HepG2 (cell line): Measurements from ENCODE around the gene NDUFV1. TPM values are rescaled to one million over a fixed set of nuclear protein-coding genes. Genes with fewer than 3 reads are reported as not detected.

Experiments used
- ARNTL ChIP-seq: sonication (generic); formaldehyde crosslinking; IDR thresholded peaks from 2 replicates; pipeline ENCODE4 v1.4.0; 2020; ENCODE audit warnings: mild to moderate bottlenecking, missing genetic modification reagents
- CBX1 ChIP-seq: IDR thresholded peaks from one replicate; pipeline ENCODE4 v1.6.1; 2016; ENCODE audit warnings: antibody characterized with exemption, low read depth
- FOXP1 ChIP-seq, 2 experiments: fragments of 450-650 bp in 1 of 2; IDR thresholded peaks; 2 replicates each; pipeline ENCODE4 v1.6.1; 2017 to 2018; ENCODE audit warnings: antibody characterized with exemption in 1 of 2
- HMG20B ChIP-seq: conservative IDR thresholded peaks from 2 replicates; pipeline ENCODE4 v1.6.1; 2016; ENCODE audit warnings: missing genetic modification reagents, missing compliant biosample characterization
- SAFB2 ChIP-seq: sonication (generic); formaldehyde crosslinking; IDR thresholded peaks from 2 replicates; pipeline ENCODE4 v1.5.1; 2020; ENCODE audit warnings: missing genetic modification reagents, low read depth, mild to moderate bottlenecking, borderline replicate concordance
- TBP ChIP-seq: sonication (generic); formaldehyde crosslinking; IDR thresholded peaks from 2 replicates; pipeline ENCODE4 v1.5.0; 2020; ENCODE audit warnings: missing genetic modification reagents
- ZBTB1 ChIP-seq: sonication (generic); formaldehyde crosslinking; IDR thresholded peaks from 2 replicates; pipeline ENCODE4 v1.4.0; 2020; ENCODE audit warnings: missing genetic modification reagents, borderline replicate concordance
- ZNF180 ChIP-seq: sonication (generic); formaldehyde crosslinking; IDR thresholded peaks from 2 replicates; pipeline ENCODE4 v1.4.0; 2020; ENCODE audit warnings: low read depth, missing genetic modification reagents, borderline replicate concordance
- ZNF296 ChIP-seq: sonication (generic); formaldehyde crosslinking; conservative IDR thresholded peaks from 2 replicates; pipeline ENCODE4 v1.5.0; 2020; ENCODE audit warnings: mild to moderate bottlenecking, missing genetic modification reagents
- ZNF724P ChIP-seq: sonication (generic); formaldehyde crosslinking; IDR thresholded peaks from 2 replicates; pipeline ENCODE4 v1.8.0; 2022; ENCODE audit warnings: missing genetic modification reagents, borderline replicate concordance
- ZNF879 ChIP-seq: sonication (generic); formaldehyde crosslinking; IDR thresholded peaks from 2 replicates; pipeline ENCODE4 v1.8.1; 2023; ENCODE audit warnings: missing genetic modification reagents
- polyA plus RNA-seq, 8 experiments: library from polyadenylated mRNA; depleted of rRNA in 3 of 8; stranded (reverse) in 7 of 8; unstranded in 1 of 8; fragments of >200 nt; fragmentation: Illumina TruSeq in 4 of 8; extraction: Trizol in 4 of 8; gene quantifications; 2 replicates each; pipeline versions ENCODE4 v1.2.1 to v1.2.3, GENCODE V29; 2011 to 2016; ENCODE audit warnings: low read depth in 4 of 8, missing spikeins in 1 of 8, mixed read lengths in 1 of 8; ENCODE audit not compliant: insufficient read depth in 1 of 8
- total RNA-seq, 5 experiments: library from RNA; depleted of rRNA; stranded (reverse); fragments of >200 nt; fragmentation: Illumina TruSeq; extraction: Trizol; gene quantifications; 2 replicates each; pipeline ENCODE4 v1.2.3, GENCODE V29; 2016; ENCODE audit warnings: low read depth in 1 of 5
- TF ChIP-seq, protein P1 (sequence below): sonication (generic); formaldehyde crosslinking; IDR thresholded peaks from 2 replicates; pipeline ENCODE4 v1.5.1; 2020; ENCODE audit warnings: missing genetic modification reagents, mild to moderate bottlenecking, borderline replicate concordance
- TF ChIP-seq, protein P2 (sequence below): sonication (generic); formaldehyde crosslinking; IDR thresholded peaks from 2 replicates; pipeline ENCODE4 v1.4.0; 2020; ENCODE audit warnings: missing genetic modification reagents, mild to moderate bottlenecking, borderline replicate concordance
- TF ChIP-seq, protein P3 (sequence below): sonication (generic); formaldehyde crosslinking; IDR thresholded peaks from 2 replicates; pipeline ENCODE4 v1.5.1; 2020; ENCODE audit warnings: missing genetic modification reagents, mild to moderate bottlenecking, borderline replicate concordance
- TF ChIP-seq, protein P4 (sequence below): sonication (generic); formaldehyde crosslinking; IDR thresholded peaks from 2 replicates; pipeline ENCODE4 v1.8.1; 2022; ENCODE audit warnings: low read depth, mild to moderate bottlenecking, missing genetic modification reagents

The NDUFV1 gene
- total and polyA plus RNA-seq, 2 of the 13 experiments (the other 11 are each of a cell fraction or from before 2014, with no cell fraction given): 88.9 to 137 TPM

DNA sequence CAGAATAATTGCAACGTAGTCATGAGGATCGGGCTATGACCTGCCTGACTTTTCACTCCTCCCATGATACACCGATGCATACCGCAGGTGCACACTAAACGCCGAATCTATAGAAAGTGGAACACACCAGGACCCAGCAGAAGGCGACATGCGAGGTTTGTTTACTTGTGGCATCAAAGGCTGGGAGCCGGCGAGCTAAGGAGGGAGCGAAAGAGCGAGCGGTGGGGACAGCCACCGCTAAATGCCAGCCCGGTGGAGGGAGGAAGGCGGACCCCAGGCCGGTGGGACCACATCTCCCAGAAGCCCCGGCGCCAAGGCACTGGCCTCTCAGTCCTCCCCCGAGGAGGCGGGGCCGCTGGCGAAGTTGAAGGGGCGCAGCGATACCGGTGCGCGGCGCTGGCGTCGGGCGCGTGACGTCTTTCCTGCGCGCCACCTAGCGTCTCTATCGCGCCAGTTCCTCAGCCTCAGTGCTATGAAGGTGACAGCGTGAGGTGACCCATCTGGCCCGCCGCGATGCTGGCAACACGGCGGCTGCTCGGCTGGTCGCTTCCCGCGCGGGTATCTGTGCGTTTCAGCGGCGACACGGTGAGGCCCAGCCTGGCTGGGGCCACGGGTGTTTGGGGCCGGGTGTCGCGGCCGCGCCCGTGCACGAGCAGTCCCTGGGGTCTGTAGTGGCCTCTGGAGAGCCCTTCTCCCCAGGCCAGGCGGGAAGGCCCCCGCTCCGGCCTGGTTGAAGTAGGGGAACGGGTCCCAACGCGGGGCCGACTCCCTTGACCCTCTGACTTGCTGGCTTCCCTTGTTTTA lies at the start of gene NDUFV1 (continued):
- TF ChIP-seq ZNF724P (CRISPR knock-in tag): no peak
- TF ChIP-seq HMG20B (CRISPR knock-in tag): no peak
- TF ChIP-seq, protein P1, sequence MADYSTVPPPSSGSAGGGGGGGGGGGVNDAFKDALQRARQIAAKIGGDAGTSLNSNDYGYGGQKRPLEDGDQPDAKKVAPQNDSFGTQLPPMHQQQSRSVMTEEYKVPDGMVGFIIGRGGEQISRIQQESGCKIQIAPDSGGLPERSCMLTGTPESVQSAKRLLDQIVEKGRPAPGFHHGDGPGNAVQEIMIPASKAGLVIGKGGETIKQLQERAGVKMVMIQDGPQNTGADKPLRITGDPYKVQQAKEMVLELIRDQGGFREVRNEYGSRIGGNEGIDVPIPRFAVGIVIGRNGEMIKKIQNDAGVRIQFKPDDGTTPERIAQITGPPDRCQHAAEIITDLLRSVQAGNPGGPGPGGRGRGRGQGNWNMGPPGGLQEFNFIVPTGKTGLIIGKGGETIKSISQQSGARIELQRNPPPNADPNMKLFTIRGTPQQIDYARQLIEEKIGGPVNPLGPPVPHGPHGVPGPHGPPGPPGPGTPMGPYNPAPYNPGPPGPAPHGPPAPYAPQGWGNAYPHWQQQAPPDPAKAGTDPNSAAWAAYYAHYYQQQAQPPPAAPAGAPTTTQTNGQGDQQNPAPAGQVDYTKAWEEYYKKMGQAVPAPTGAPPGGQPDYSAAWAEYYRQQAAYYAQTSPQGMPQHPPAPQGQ (CRISPR knock-in tag): no peak
- TF ChIP-seq, protein P2, sequence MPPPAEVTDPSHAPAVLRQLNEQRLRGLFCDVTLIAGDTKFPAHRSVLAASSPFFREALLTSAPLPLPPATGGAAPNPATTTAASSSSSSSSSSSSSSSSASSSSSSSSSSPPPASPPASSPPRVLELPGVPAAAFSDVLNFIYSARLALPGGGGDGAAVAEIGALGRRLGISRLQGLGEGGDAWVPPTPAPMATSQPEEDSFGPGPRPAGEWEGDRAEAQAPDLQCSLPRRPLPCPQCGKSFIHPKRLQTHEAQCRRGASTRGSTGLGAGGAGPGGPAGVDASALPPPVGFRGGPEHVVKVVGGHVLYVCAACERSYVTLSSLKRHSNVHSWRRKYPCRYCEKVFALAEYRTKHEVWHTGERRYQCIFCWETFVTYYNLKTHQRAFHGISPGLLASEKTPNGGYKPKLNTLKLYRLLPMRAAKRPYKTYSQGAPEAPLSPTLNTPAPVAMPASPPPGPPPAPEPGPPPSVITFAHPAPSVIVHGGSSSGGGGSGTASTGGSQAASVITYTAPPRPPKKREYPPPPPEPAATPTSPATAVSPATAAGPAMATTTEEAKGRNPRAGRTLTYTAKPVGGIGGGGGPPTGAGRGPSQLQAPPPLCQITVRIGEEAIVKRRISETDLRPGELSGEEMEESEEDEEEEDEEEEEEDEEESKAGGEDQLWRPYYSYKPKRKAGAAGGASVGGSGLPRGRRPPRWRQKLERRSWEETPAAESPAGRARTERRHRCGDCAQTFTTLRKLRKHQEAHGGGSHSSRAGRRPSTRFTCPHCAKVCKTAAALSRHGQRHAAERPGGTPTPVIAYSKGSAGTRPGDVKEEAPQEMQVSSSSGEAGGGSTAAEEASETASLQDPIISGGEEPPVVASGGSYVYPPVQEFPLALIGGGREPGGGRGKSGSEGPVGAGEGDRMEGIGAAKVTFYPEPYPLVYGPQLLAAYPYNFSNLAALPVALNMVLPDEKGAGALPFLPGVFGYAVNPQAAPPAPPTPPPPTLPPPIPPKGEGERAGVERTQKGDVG: no peak
- TF ChIP-seq FOXP1 (IDR thresholded peaks at IDR 0.05): no peak
- no peak for TF ChIP-seq FOXP1 (CRISPR knock-in tag; IDR thresholded peaks at IDR 0.05)
- peak; percentile 67 for TF ChIP-seq CBX1
- TF ChIP-seq ZNF879 (CRISPR knock-in tag): no peak
- TF ChIP-seq ZBTB1: no peak
- TF ChIP-seq SAFB2 (CRISPR knock-in tag): no peak; the same call in 1 of the 2 replicates
- TF ChIP-seq, protein P3, sequence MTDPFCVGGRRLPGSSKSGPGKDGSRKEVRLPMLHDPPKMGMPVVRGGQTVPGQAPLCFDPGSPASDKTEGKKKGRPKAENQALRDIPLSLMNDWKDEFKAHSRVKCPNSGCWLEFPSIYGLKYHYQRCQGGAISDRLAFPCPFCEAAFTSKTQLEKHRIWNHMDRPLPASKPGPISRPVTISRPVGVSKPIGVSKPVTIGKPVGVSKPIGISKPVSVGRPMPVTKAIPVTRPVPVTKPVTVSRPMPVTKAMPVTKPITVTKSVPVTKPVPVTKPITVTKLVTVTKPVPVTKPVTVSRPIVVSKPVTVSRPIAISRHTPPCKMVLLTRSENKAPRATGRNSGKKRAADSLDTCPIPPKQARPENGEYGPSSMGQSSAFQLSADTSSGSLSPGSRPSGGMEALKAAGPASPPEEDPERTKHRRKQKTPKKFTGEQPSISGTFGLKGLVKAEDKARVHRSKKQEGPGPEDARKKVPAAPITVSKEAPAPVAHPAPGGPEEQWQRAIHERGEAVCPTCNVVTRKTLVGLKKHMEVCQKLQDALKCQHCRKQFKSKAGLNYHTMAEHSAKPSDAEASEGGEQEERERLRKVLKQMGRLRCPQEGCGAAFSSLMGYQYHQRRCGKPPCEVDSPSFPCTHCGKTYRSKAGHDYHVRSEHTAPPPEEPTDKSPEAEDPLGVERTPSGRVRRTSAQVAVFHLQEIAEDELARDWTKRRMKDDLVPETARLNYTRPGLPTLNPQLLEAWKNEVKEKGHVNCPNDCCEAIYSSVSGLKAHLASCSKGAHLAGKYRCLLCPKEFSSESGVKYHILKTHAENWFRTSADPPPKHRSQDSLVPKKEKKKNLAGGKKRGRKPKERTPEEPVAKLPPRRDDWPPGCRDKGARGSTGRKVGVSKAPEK: no peak
- no peak for TF ChIP-seq ZNF180 (CRISPR knock-in tag)
- no peak for TF ChIP-seq ZNF296 (CRISPR knock-in tag)
- TF ChIP-seq, protein P4, sequence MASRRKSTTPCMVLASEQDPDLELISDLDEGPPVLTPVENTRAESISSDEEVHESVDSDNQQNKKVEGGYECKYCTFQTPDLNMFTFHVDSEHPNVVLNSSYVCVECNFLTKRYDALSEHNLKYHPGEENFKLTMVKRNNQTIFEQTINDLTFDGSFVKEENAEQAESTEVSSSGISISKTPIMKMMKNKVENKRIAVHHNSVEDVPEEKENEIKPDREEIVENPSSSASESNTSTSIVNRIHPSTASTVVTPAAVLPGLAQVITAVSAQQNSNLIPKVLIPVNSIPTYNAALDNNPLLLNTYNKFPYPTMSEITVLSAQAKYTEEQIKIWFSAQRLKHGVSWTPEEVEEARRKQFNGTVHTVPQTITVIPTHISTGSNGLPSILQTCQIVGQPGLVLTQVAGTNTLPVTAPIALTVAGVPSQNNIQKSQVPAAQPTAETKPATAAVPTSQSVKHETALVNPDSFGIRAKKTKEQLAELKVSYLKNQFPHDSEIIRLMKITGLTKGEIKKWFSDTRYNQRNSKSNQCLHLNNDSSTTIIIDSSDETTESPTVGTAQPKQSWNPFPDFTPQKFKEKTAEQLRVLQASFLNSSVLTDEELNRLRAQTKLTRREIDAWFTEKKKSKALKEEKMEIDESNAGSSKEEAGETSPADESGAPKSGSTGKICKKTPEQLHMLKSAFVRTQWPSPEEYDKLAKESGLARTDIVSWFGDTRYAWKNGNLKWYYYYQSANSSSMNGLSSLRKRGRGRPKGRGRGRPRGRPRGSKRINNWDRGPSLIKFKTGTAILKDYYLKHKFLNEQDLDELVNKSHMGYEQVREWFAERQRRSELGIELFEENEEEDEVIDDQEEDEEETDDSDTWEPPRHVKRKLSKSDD (CRISPR knock-in tag): peak; percentile 90
- TF ChIP-seq TBP: peak; percentile 20; the same call in 1 of the 2 replicates
- peak; percentile 76; the same call in 1 of the 2 replicates for TF ChIP-seq ARNTL
